H1 (cell line): ENCODE results near the gene FRS2. TPM values are rescaled to one million over a fixed set of nuclear protein-coding genes. Genes with fewer than 3 reads are reported as not detected.

ENCODE experiments used
- CTCF ChIA-PET: fragments of 300-600 bp; sonication (Branson Sonifier 250); formaldehyde crosslinking; loops from one replicate; lab custom pipeline; 2021; ENCODE audit not compliant: partially characterized antibody; lab: Charles Lee
- POLR2A ChIA-PET: fragments of 300-600 bp; sonication (Branson Sonifier 250); formaldehyde crosslinking; loops from one replicate; lab custom pipeline; 2021; ENCODE audit warnings: inconsistent platforms; ENCODE audit not compliant: partially characterized antibody; lab: Charles Lee
- DNase-seq, 2 experiments: peaks; one replicate each; pipeline versions ENCODE4 v3.0.0 to v3.0.0-alpha.2; 2010 to 2022; ENCODE audit warnings: low spot score in 2 of 2, low read depth in 1 of 2, mixed read lengths in 1 of 2
- FAIRE-seq: peaks from 2 replicates; lab custom pipeline; 2011; peaks lifted over from hg19 to GRCh38; lab: Jason Lieb, UNC
- H2AFZ ChIP-seq: 2 replicates; pipeline ENCODE4 v1.8.1; 2012; ENCODE audit warnings: low read length, inconsistent platforms
- H2AK5ac ChIP-seq: 2 replicates; pipeline ENCODE4 v1.6.1; 2013; ENCODE audit warnings: low read depth, low read length
- H2BK120ac ChIP-seq: replicated peaks from 2 replicates; pipeline ENCODE3; 2013; ENCODE audit warnings: low read depth, low read length, inconsistent platforms
- H2BK12ac ChIP-seq: 2 replicates; pipeline ENCODE4 v1.6.1; 2013; ENCODE audit warnings: low read depth, low read length
- H2BK15ac ChIP-seq: 2 replicates; pipeline ENCODE4 v1.6.1; 2013; ENCODE audit warnings: low read length
- H2BK20ac ChIP-seq: 2 replicates; pipeline ENCODE4 v1.6.1; 2013; ENCODE audit warnings: low read length
- H2BK5ac ChIP-seq: 2 replicates; pipeline ENCODE4 v1.6.1; 2013; ENCODE audit warnings: low read depth, low read length
- H3K14ac ChIP-seq: 2 replicates; pipeline ENCODE4 v1.6.1; 2013; ENCODE audit warnings: inconsistent platforms; ENCODE audit not compliant: insufficient read length
- H3K18ac ChIP-seq: 2 replicates; pipeline ENCODE4 v1.6.1; 2013; ENCODE audit warnings: low read length; ENCODE audit errors: extremely low read depth
- H3K23ac ChIP-seq: 2 replicates; pipeline ENCODE4 v1.6.1; 2013; ENCODE audit warnings: inconsistent platforms; ENCODE audit not compliant: insufficient read length
- H3K23me2 ChIP-seq: 2 replicates; pipeline ENCODE4 v1.6.1; 2013; ENCODE audit warnings: low read depth, low read length
- H3K27ac ChIP-seq: 2 replicates; pipeline ENCODE4 v1.6.1; 2011; ENCODE audit warnings: low read depth, low read length, inconsistent platforms
- H3K27me3 ChIP-seq, 4 experiments: replicated peaks in 1 of 4; 1 replicate in 1 of 4; 2 replicates in 3 of 4; pipeline versions ENCODE4 v1.6.1 to v1.8.1; 2011 to 2013; ENCODE audit warnings: low read length in 3 of 4, mild to moderate bottlenecking in 3 of 4, inconsistent platforms in 2 of 4, mixed read lengths in 2 of 4, moderate library complexity in 1 of 4; ENCODE audit not compliant: control insufficient read depth in 3 of 4, insufficient read depth in 3 of 4; ENCODE audit errors: extremely low read depth in 1 of 4
- H3K36me3 ChIP-seq, 4 experiments: 2 replicates each; pipeline versions ENCODE4 v1.6.1 to v1.8.1; 2011 to 2013; ENCODE audit warnings: mild to moderate bottlenecking in 4 of 4, low read length in 3 of 4, moderate library complexity in 2 of 4, control low read depth in 1 of 4, inconsistent platforms in 1 of 4; ENCODE audit not compliant: insufficient read depth in 4 of 4, control insufficient read depth in 2 of 4
- H3K4ac ChIP-seq: replicated peaks from 2 replicates; pipeline ENCODE3; 2013; ENCODE audit warnings: low read length, low read depth, mixed read lengths, inconsistent platforms; ENCODE audit not compliant: insufficient read length
- H3K4me1 ChIP-seq, 4 experiments: replicated peaks in 1 of 4; 1 replicate in 1 of 4; 2 replicates in 3 of 4; pipeline versions ENCODE4 v1.6.1 to v1.8.1; 2011 to 2013; ENCODE audit warnings: low read length in 3 of 4, inconsistent platforms in 2 of 4, mixed read lengths in 1 of 4; ENCODE audit not compliant: insufficient read depth in 4 of 4, control insufficient read depth in 3 of 4
- H3K4me2 ChIP-seq, 2 experiments: 2 replicates each; pipeline versions ENCODE4 v1.6.1 to v1.8.1; 2011 to 2013; ENCODE audit warnings: low read depth in 2 of 2, low read length in 2 of 2, control low read depth in 1 of 2, inconsistent platforms in 1 of 2, mild to moderate bottlenecking in 1 of 2; ENCODE audit not compliant: insufficient read depth in 1 of 2
- H3K4me3 ChIP-seq, 4 experiments: fragments of 200-600, 300-600 bp in 1 of 4; sonication (generic), shearing (Covaris generic), sonication (Bioruptor Twin) in 1 of 4; 2 replicates each; pipeline versions ENCODE4 v1.5.1 to v1.8.1; 2011 to 2016; ENCODE audit warnings: low read length in 4 of 4, low read depth in 3 of 4, control low read depth in 2 of 4, inconsistent platforms in 2 of 4, mild to moderate bottlenecking in 2 of 4, mixed read lengths in 1 of 4, moderate library complexity in 1 of 4; ENCODE audit not compliant: insufficient read depth in 2 of 4; ENCODE audit errors: extremely low read depth in 1 of 4
- H3K56ac ChIP-seq: replicated peaks from 2 replicates; pipeline ENCODE3; 2013; ENCODE audit warnings: low read depth, mild to moderate bottlenecking, mixed read lengths, low read length, inconsistent platforms; ENCODE audit not compliant: insufficient read length
- H3K79me1 ChIP-seq: 2 replicates; pipeline ENCODE4 v1.6.1; 2013; ENCODE audit warnings: low read depth, low read length, control low read depth
- H3K79me2 ChIP-seq, 2 experiments: 2 replicates each; pipeline versions ENCODE4 v1.6.1 to v1.8.1; 2012 to 2013; ENCODE audit warnings: low read length in 2 of 2, mild to moderate bottlenecking in 2 of 2, inconsistent platforms in 1 of 2; ENCODE audit not compliant: insufficient read depth in 2 of 2, control insufficient read depth in 1 of 2
- H3K9ac ChIP-seq, 4 experiments: replicated peaks in 1 of 4; 1 replicate in 1 of 4; 2 replicates in 3 of 4; pipeline versions ENCODE4 v1.6.1 to v1.8.1; 2011 to 2013; ENCODE audit warnings: low read depth in 3 of 4, low read length in 3 of 4, control low read depth in 2 of 4, mild to moderate bottlenecking in 2 of 4, moderate library complexity in 2 of 4, inconsistent platforms in 1 of 4; ENCODE audit errors: extremely low read depth in 1 of 4
- H3K9me3 ChIP-seq, 2 experiments: 2 replicates each; pipeline versions ENCODE4 v1.6.1 to v1.8.1; 2012 to 2013; ENCODE audit warnings: mild to moderate bottlenecking in 2 of 2, moderate library complexity in 2 of 2, control low read depth in 1 of 2, inconsistent platforms in 1 of 2, low read depth in 1 of 2, low read length in 1 of 2, mixed read lengths in 1 of 2; ENCODE audit not compliant: insufficient read depth in 2 of 2
- H4K20me1 ChIP-seq, 2 experiments: replicated peaks in 1 of 2; 2 replicates each; pipeline versions ENCODE3 to v1.8.1; 2011 to 2013; ENCODE audit warnings: inconsistent platforms in 2 of 2, low read length in 2 of 2, mild to moderate bottlenecking in 1 of 2; ENCODE audit not compliant: insufficient read depth in 2 of 2, control insufficient read depth in 1 of 2
- H4K5ac ChIP-seq: 2 replicates; pipeline ENCODE4 v1.6.1; 2013; ENCODE audit warnings: low read length, low read depth, mixed read lengths, inconsistent platforms; ENCODE audit not compliant: insufficient read length
- H4K8ac ChIP-seq: 2 replicates; pipeline ENCODE4 v1.8.0; 2013; ENCODE audit warnings: mild to moderate bottlenecking, moderate library complexity, low read length, inconsistent platforms; ENCODE audit not compliant: insufficient read depth; ENCODE audit errors: extremely low read depth
- H4K91ac ChIP-seq: replicated peaks from 2 replicates; pipeline ENCODE3; 2013; ENCODE audit warnings: low read length, mixed read lengths, inconsistent platforms; ENCODE audit not compliant: insufficient read length
- CBX5 ChIP-seq: fragments of 300-800, 300-1000 bp; sonication (generic); IDR thresholded peaks from 2 replicates; pipeline ENCODE4 v1.7.1; 2016; ENCODE audit warnings: antibody characterized with exemption, low read length, low read depth
- CTBP2 ChIP-seq: IDR thresholded peaks from 2 replicates; pipeline ENCODE4 v1.7.0; 2011; ENCODE audit warnings: borderline replicate concordance, mild to moderate bottlenecking, moderate library complexity, mixed read lengths, low read length; ENCODE audit not compliant: insufficient read depth, insufficient read length
- JUND ChIP-seq: IDR thresholded peaks from 2 replicates; pipeline ENCODE4 v1.6.1; 2011; ENCODE audit warnings: mild to moderate bottlenecking, improper control_type of control experiment, low read length
- POU5F1 ChIP-seq: IDR thresholded peaks from 2 replicates; pipeline ENCODE4 v1.6.1; 2011; ENCODE audit warnings: low read depth, mild to moderate bottlenecking, low read length, moderate library complexity
- RFX5 ChIP-seq: IDR thresholded peaks from 2 replicates; pipeline ENCODE4 v1.6.1; 2011; ENCODE audit warnings: low read depth, low read length, improper control_type of control experiment, borderline replicate concordance
- RNF2 ChIP-seq: fragments of 200-900, 300-1000 bp; sonication (generic); IDR thresholded peaks from 2 replicates; pipeline ENCODE4 v1.7.1; 2016; ENCODE audit warnings: borderline replicate concordance, low read depth, mild to moderate bottlenecking, antibody characterized with exemption, low read length; ENCODE audit not compliant: poor library complexity, severe bottlenecking; ENCODE audit errors: missing control alignments
- SIRT6 ChIP-seq: IDR thresholded peaks from one replicate; pipeline ENCODE4 v1.7.1; 2012; ENCODE audit warnings: low read length, inconsistent platforms
- TAF7 ChIP-seq: optimal IDR thresholded peaks from 2 replicates; pipeline ENCODE3; 2011; ENCODE audit warnings: low read depth, mild to moderate bottlenecking, inconsistent platforms, low read length, moderate library complexity, borderline replicate concordance
- TCF12 ChIP-seq: IDR thresholded peaks from 2 replicates; pipeline ENCODE4 v1.6.1; 2011; ENCODE audit warnings: low read depth, mild to moderate bottlenecking, low read length
- polyA plus RNA-seq, 7 experiments: library from polyadenylated mRNA; depleted of rRNA in 3 of 7; stranded (reverse) in 5 of 7; unstranded in 2 of 7; fragments of >200 nt in 5 of 7; fragments of 200-250 nt in 2 of 7; gene quantifications; 1 replicate in 5 of 7; 2 replicates in 1 of 7; 4 replicates in 1 of 7; pipeline versions ENCODE4 v1.2.1 to v1.2.3, GENCODE V29; 2011 to 2013; ENCODE audit warnings: missing spikeins in 2 of 7, mixed read lengths in 2 of 7
- total RNA-seq: library from RNA; stranded (reverse); fragmentation: NEBNext Ultra II Directional; extraction: Animal tissue kit (Norgen Biotek cat#: 25700); gene quantifications from 2 replicates; pipeline ENCODE4 v1.2.1, GENCODE V29; 2021
- TF ChIP-seq, protein P1 (sequence below): IDR thresholded peaks from 2 replicates; pipeline ENCODE4 v1.6.1; 2011; ENCODE audit warnings: low read length, improper control_type of control experiment
- TF ChIP-seq, protein P2 (sequence below): IDR thresholded peaks from 2 replicates; pipeline ENCODE4 v1.6.1; 2012; ENCODE audit warnings: low read length, inconsistent platforms

The FRS2 gene
- total and polyA plus RNA-seq, 2 of the 8 experiments (the other 6 are each of a cell fraction or from before 2014, with no cell fraction given): 10.3 to 35.8 TPM

DNA sequence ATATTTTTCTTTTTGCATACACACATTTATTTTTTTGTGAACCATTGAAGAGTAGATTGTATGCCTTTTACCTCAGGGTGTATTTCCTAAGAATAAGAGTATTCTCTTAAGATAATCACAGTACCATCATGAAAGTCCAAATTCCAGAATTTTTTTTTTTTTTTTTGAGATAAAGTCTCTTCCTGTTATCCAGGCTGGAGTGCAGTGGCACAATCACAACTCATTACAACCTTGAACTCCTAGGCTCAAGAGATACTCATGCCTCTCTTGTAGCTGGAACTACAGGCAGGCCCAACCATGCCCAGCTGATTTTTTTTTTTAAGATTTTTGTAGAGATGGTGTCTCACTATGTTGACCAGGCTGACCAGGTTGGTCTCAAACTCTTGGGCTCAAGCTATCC lies 10.9 kb downstream of the FRS2 start:
- no peak overlapping the region for H4K8ac ChIP-seq
- H3K79me2 ChIP-seq: peaks cover 7 to 90% of the 10 kb centered on the region in 2 experiments
- H3K4me2 ChIP-seq: no peak overlapping the region
- H3K56ac ChIP-seq: no peak overlapping the region
- H3K4me1 ChIP-seq: no peaks in the 10 kb centered on the region; a peak in 2 of 7 replicates
- no peak overlapping the region for H3K18ac ChIP-seq
- no peak for FAIRE-seq
- no peak overlapping the region for H3K23ac ChIP-seq
- H4K20me1 ChIP-seq: peaks cover 0 to 5% of the 10 kb centered on the region in 2 experiments
- no peaks in the 10 kb centered on the region for H3K9me3 ChIP-seq
- H2BK15ac ChIP-seq: no peak overlapping the region
- CTCF ChIA-PET: no interaction called here
- no peak overlapping the region for H2AFZ ChIP-seq
- no peak overlapping the region for H2BK20ac ChIP-seq
- peaks cover 2% of the 10 kb centered on the region; the same call in 1 of the 2 replicates for H3K79me1 ChIP-seq
- H3K14ac ChIP-seq: no peak overlapping the region
- H3K4me3 ChIP-seq: no peak overlapping the region
- H3K27me3 ChIP-seq: no peaks in the 10 kb centered on the region
- DNase-seq: no peak
- H3K9ac ChIP-seq: no peak overlapping the region
- H3K27ac ChIP-seq: no peak overlapping the region
- no peak overlapping the region for H4K5ac ChIP-seq
- H3K36me3 ChIP-seq: no peaks in the 10 kb centered on the region
- no peak overlapping the region for H4K91ac ChIP-seq
- H2BK120ac ChIP-seq: no peak overlapping the region
- no peak overlapping the region for H2BK12ac ChIP-seq
- no peak overlapping the region for H2BK5ac ChIP-seq
- no peaks in the 10 kb centered on the region for H3K23me2 ChIP-seq
- H3K4ac ChIP-seq: no peak overlapping the region
- H2AK5ac ChIP-seq: no peak overlapping the region
- POLR2A ChIA-PET: interaction anchor here (1.5 to 2.1 kb wide), 2 partner anchors 11 to 104 kb away, joined by 3 to 8 read pairs; partner anchors contain the start of genes CCT2 and FRS2
- TF ChIP-seq TAF7 (no peak), SIRT6 (no peak), RFX5 (no peak), POU5F1 (no peak), TCF12 (no peak), CTBP2 (no peak), JUND (no peak), RNF2 (no peak), CBX5 (no peak)
- TF ChIP-seq, protein P1, sequence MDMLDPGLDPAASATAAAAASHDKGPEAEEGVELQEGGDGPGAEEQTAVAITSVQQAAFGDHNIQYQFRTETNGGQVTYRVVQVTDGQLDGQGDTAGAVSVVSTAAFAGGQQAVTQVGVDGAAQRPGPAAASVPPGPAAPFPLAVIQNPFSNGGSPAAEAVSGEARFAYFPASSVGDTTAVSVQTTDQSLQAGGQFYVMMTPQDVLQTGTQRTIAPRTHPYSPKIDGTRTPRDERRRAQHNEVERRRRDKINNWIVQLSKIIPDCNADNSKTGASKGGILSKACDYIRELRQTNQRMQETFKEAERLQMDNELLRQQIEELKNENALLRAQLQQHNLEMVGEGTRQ: no peak
- TF ChIP-seq, protein P2, sequence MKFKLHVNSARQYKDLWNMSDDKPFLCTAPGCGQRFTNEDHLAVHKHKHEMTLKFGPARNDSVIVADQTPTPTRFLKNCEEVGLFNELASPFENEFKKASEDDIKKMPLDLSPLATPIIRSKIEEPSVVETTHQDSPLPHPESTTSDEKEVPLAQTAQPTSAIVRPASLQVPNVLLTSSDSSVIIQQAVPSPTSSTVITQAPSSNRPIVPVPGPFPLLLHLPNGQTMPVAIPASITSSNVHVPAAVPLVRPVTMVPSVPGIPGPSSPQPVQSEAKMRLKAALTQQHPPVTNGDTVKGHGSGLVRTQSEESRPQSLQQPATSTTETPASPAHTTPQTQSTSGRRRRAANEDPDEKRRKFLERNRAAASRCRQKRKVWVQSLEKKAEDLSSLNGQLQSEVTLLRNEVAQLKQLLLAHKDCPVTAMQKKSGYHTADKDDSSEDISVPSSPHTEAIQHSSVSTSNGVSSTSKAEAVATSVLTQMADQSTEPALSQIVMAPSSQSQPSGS: no peak
